Heart left ventricle (tissue), 16 donors: ENCODE results near the gene BBC3. TPM values are rescaled to one million over a fixed set of nuclear protein-coding genes. Genes with fewer than 3 reads are reported as not detected.

Experiments
- ATAC-seq, 4 donors: fragments of 200-7000 bp; cut with Tn5 transposase; one replicate each; pipeline ENCODE4 v1.9.1; 2020 to 2022; ENCODE audit warnings: moderate library complexity in 4 of 4, mild to moderate bottlenecking in 3 of 4, moderate number of reproducible peaks in 1 of 4
- DNase-seq, 5 donors: peaks; one replicate each; pipeline ENCODE4 v3.0.0-alpha.2; 2020
- H3K27ac ChIP-seq, 12 donors: fragments of 200-600 bp; sonication (generic) in 4 of 12; one replicate each; pipeline versions ENCODE4 v1.5.0 to v1.8.0; 2016 to 2022; ENCODE audit warnings: mild to moderate bottlenecking in 2 of 12
- H3K27me3 ChIP-seq, 9 donors: fragments of 200-600 bp; sonication (generic) in 2 of 9; one replicate each; pipeline versions ENCODE4 v1.5.1 to v1.8.0; 2016 to 2022; ENCODE audit warnings: mild to moderate bottlenecking in 3 of 9
- H3K36me3 ChIP-seq, 9 donors: fragments of 200-600 bp; sonication (generic) in 2 of 9; one replicate each; pipeline versions ENCODE4 v1.5.0 to v1.8.0; 2018 to 2022; ENCODE audit warnings: mild to moderate bottlenecking in 2 of 9
- H3K4me1 ChIP-seq, 12 donors: fragments of 200-600 bp; sonication (generic) in 4 of 12; one replicate each; pipeline versions ENCODE4 v1.5.0 to v1.8.0; 2016 to 2022; ENCODE audit warnings: mild to moderate bottlenecking in 3 of 12
- H3K4me3 ChIP-seq, 12 donors: fragments of 200-600 bp; sonication (generic) in 4 of 12; one replicate each; pipeline versions ENCODE4 v1.5.0 to v1.8.0; 2017 to 2022; ENCODE audit warnings: mild to moderate bottlenecking in 9 of 12, moderate library complexity in 4 of 12
- H3K9me3 ChIP-seq, 12 donors: fragments of 200-600 bp; sonication (generic) in 4 of 12; one replicate each; pipeline versions ENCODE4 v1.5.0 to v1.8.0; 2016 to 2022; ENCODE audit warnings: mild to moderate bottlenecking in 1 of 12
- POLR2A ChIP-seq, 2 donors: fragments of 450-650 bp; IDR thresholded peaks; one replicate each; pipeline ENCODE4 v1.6.1; 2017; ENCODE audit warnings: antibody characterized with exemption in 2 of 2, mild to moderate bottlenecking in 2 of 2, moderate library complexity in 2 of 2
- WGBS, 4 donors: extraction: QIAGEN DNeasy Blood & Tissue Kit in 2 of 4; methylation state at CpG; one replicate each; pipeline versions ENCODE4 v1.1.5 to v1.1.7; 2013 to 2018; 5-methylcytosine and 5-hydroxymethylcytosine counted together
- intact Hi-C, 10 donors: fragments of 100-400 bp; cut with DNase I; formaldehyde crosslinking; loops; one replicate each; pipeline versions ENCODE4 v1.11.1 to v1.14.2; 2022
- polyA plus RNA-seq, 2 donors: library from polyadenylated mRNA; stranded (reverse); fragments of 200-250 nt; gene quantifications; one replicate each; pipeline ENCODE4 v1.2.3, GENCODE V29; 2013
- total RNA-seq, 9 donors: library from RNA; depleted of rRNA in 2 of 9; stranded (reverse); fragments of >200 nt in 2 of 9; fragmentation: NEBNext Ultra II Directional in 3 of 9; extraction: Animal tissue kit (Norgen Biotek cat#: 25700) in 3 of 9; gene quantifications; one replicate each; pipeline versions ENCODE4 v1.1.0 to v1.2.4, GENCODE V29; 2016 to 2023
- TF ChIP-seq, protein P1 (sequence below), 12 donors: fragments of 200-600 bp; sonication (generic) in 4 of 12; IDR thresholded peaks; one replicate each; pipeline versions ENCODE4 v1.5.0 to v1.8.0; 2018 to 2022; ENCODE audit warnings: antibody characterized with exemption in 12 of 12, mild to moderate bottlenecking in 5 of 12
- donor health status: ischemic (EF 13 %, LVEDD 7.1; RV severe dilation, severe dysfunction).
- donor health status: healthy with polysubstance abuse.
- donor health status: DM: no; HTN: yes; CAD: no.
- donor health status: DM: no; HTN: no; CAD: no.
- donor health status: ischemic (EF 25% LVEDD 6.9; RV normal size, moderate dysfunction).
- donor health status: ischemic (EF 25% LVEDD 5.7; RV mildly dilated, moderate dysfunction).
- donor health status: healthy.
- donor health status: DM: yes; HTN: yes; CAD: no.
- donor health status: ischemic (EF 35%, LVEDD 5.7; RV mildly dilated, moderate dysfunction).
- donor health status: nonischemic (EF 11% LVEDD 7.7; RV severe dilation, severe dysfunction).
- donor health status: DM: yes; HTN: yes; CAD: no.
- donor health status: PGD.
- donor health status: ischemic (EF 29% LVEDD 5.4; RV normal size, mild dysfunction).
- donor health status: nonischemic (EF 23%, LVEDD 6.1; RV moderate dilation, normal function).

BBC3 gene
- total and polyA plus RNA-seq, 11 donors, result 1.9 to 5.4 (median 4.6) TPM

DNA sequence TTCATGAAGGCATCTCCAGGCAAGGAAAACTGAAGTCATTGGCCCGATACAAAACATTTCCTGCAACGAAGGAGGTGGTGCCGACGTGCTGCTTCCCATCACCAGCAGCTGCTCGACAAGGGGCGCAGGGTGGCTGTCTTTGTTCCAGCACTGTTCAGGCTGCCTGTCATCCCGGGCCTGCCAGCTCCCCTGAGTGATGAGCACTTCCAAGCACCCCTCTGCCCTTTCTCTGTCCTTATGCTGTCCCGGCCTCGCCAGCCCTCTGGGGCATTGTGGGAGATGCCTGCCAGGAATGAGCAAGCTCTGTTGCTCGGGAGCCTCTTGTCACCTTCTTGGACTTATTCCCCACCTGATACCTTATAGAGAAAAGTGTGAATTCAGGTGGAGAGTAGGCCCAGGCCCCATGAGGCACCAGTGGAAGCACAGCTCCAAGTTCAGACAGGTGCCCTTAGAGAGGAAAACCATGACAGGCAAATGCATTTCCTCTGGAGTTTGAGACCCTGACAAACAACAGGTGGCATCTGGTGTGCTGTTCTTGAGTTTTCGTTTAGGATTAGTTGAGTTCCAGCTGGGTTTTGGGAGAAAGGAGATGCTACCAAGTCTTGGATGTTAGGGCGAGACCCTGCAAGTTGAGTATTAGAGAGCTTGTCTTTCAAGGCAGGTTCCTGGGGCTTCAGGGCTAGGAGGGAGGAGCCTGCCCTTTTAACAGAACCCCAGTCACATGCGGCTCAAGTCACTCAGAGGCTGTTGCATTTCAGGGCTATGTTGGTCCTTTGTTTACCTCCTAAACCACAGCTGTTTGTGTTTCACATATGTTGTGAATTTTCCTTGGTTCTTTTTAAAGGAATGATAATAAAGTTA lies 21.4 kb downstream of the BBC3 start:
- TF ChIP-seq, protein P1, sequence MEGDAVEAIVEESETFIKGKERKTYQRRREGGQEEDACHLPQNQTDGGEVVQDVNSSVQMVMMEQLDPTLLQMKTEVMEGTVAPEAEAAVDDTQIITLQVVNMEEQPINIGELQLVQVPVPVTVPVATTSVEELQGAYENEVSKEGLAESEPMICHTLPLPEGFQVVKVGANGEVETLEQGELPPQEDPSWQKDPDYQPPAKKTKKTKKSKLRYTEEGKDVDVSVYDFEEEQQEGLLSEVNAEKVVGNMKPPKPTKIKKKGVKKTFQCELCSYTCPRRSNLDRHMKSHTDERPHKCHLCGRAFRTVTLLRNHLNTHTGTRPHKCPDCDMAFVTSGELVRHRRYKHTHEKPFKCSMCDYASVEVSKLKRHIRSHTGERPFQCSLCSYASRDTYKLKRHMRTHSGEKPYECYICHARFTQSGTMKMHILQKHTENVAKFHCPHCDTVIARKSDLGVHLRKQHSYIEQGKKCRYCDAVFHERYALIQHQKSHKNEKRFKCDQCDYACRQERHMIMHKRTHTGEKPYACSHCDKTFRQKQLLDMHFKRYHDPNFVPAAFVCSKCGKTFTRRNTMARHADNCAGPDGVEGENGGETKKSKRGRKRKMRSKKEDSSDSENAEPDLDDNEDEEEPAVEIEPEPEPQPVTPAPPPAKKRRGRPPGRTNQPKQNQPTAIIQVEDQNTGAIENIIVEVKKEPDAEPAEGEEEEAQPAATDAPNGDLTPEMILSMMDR (IDR thresholded peaks at IDR 0.05), result no peak
- no peak for TF ChIP-seq POLR2A (IDR thresholded peaks at IDR 0.05)
- Histone ChIP-seq H3K4me3 (no peak overlapping the region), H3K27ac (peak overlapping the region in 8 of 12 donors; percentile 2 to 72 (median 52)), H3K9me3 (no peaks in the 10 kb centered on the region), H3K27me3 (no peaks in the 10 kb centered on the region), H3K4me1 (peaks cover 0 to 24% (median 10%) of the 10 kb centered on the region in 12 donors), H3K36me3 (peaks cover 0 to 60% (median 47%) of the 10 kb centered on the region in 9 donors)
- intact Hi-C loops, result loop anchor here (1.0 to 10.0 kb wide), 8 partner anchors 17 to 62 kb away; no protein-coding TSS in a partner anchor
- ATAC-seq (peak; percentile 29 to 85 (median 78)), DNase-seq (peak in 3 of 5 donors; percentile 27 to 67 (median 49))
- whole genome bisulfite sequencing, 4 donors, result 41 to 61% (median 58%) methylated on average over 11 to 13 of the region's 13 CpGs

DNA sequence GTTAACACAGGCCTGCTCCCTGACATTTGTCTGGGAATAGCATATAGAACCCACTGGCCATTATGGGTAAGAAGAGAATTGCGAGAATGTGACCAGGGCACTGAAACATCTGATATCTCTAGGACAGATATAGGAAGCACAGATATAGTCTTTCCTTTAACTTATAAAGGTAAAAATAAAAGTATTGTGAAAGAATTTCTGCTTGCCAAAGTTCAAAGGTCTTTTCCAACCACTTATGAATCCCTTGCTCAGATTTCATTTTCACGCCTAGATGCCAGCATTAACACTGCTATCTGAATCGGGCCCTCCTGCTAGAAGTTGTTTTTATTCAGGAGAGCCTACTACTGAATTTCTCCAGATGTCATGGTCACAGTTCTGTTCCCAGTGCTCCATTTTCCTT lies 27.7 kb downstream of the BBC3 start:
- ATAC-seq (no peak), DNase-seq (no peak)
- H3K27ac ChIP-seq, result no peak overlapping the region
- no peaks in the 10 kb centered on the region for H3K27me3 ChIP-seq
- peaks cover 0 to 8% (median 0%) of the 10 kb centered on the region in 12 donors for H3K4me1 ChIP-seq
- 86 to 89% (median 86%) methylated on average over 3 of the region's 3 CpGs for WGBS, 4 donors
- no peak overlapping the region for H3K4me3 ChIP-seq
- TF ChIP-seq POLR2A (IDR thresholded peaks at IDR 0.05), result no peak
- TF ChIP-seq, protein P1 (IDR thresholded peaks at IDR 0.05), result no peak
- H3K36me3 ChIP-seq, result peaks cover 0 to 90% (median 67%) of the 10 kb centered on the region in 9 donors
- intact Hi-C loops, result loop anchor here in 2 of 10 donors (10.0 kb wide), 1 partner anchor 48 kb away; no protein-coding TSS in a partner anchor
- no peaks in the 10 kb centered on the region for H3K9me3 ChIP-seq

DNA sequence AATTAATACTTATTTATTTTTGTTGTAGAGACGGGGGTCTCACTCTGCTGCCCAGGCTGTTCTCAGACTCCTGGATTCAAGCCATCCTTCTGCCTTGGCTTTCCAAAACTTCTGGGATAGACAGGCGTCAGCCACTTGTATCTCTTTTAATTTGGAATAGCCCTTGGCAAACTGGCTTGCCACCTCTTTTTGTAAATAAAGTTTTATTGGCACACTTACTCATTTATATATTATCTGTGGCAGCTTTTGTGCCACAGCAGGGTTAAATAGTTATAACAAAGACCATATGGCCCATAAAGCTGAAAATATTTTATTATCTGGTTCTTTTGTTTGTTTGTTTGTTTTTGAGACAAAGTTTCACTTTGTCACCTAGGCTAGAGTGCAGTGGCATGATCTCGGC lies 30.5 kb downstream of the BBC3 start:
- H3K27me3 ChIP-seq, result no peaks in the 10 kb centered on the region
- peaks cover 0 to 80% (median 59%) of the 10 kb centered on the region in 9 donors for H3K36me3 ChIP-seq
- DNase-seq (no peak), ATAC-seq (no peak)
- 83 to 95% (median 86%) methylated on average over 3 of the region's 3 CpGs for WGBS, 4 donors
- no peaks in the 10 kb centered on the region for H3K9me3 ChIP-seq
- TF ChIP-seq, protein P1 (IDR thresholded peaks at IDR 0.05), result no peak
- TF ChIP-seq POLR2A (IDR thresholded peaks at IDR 0.05), result no peak
- peaks cover 0 to 8% (median 0%) of the 10 kb centered on the region in 12 donors for H3K4me1 ChIP-seq
- no peak overlapping the region for H3K4me3 ChIP-seq
- H3K27ac ChIP-seq, result no peak overlapping the region
- intact Hi-C loops, result loop anchor here in 2 of 10 donors (10.0 kb wide), 1 partner anchor 46 kb away; no protein-coding TSS in a partner anchor

DNA sequence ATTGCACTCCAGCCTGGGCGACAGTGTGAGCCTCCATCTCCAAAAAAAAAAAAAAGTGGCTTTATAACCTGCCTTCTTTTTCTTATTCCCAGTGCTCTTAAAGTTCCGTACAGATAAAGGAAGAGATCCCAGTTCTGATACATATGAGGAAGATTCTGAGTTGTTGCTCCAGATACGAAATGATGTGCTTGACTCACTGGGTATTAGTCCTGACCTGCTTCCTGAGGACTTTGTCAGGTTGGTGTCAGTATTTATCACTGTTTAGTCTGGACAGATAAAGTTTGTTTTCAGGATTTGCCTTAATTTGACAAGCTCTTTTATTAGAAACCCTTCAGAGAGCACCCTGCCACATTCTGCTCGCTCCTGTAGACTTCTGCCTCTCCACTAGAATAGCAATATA lies 33.9 kb downstream of the BBC3 start:
- H3K36me3 ChIP-seq, result peaks cover 0 to 54% (median 37%) of the 10 kb centered on the region in 9 donors
- intact Hi-C loops, result loop anchor here in 1 of 10 donors (5.0 kb wide), 1 partner anchor 40 kb away; no protein-coding TSS in a partner anchor
- no peak for TF ChIP-seq POLR2A (IDR thresholded peaks at IDR 0.05)
- TF ChIP-seq, protein P1 (IDR thresholded peaks at IDR 0.05), result no peak
- H3K9me3 ChIP-seq, result no peaks in the 10 kb centered on the region
- peaks cover 0 to 5% (median 0%) of the 10 kb centered on the region in 12 donors for H3K4me1 ChIP-seq
- no peak overlapping the region for H3K4me3 ChIP-seq
- no peak overlapping the region for H3K27ac ChIP-seq
- 92 to 96% (median 95%) methylated on average over 4 of the region's 4 CpGs for WGBS, 4 donors
- DNase-seq (no peak), ATAC-seq (no peak)
- no peaks in the 10 kb centered on the region for H3K27me3 ChIP-seq
